Sigmoid colon (tissue), 7 donors: ENCODE data around the gene OXLD1. TPM values are rescaled to one million over a fixed set of nuclear protein-coding genes. Genes with fewer than 3 reads are reported as not detected.
"Not testable (repeated sequence)": the region's sequence is repeated elsewhere in the genome, so short reads cannot be mapped to it uniquely, and the experiment has no call there.

ENCODE experiments used
- DNase-seq: peaks from one replicate; pipeline ENCODE4 v3.0.0-alpha.2; 2019
- H3K27ac ChIP-seq, 4 donors: fragments of 200-600 bp; sonication (generic); one replicate each; pipeline ENCODE4 v1.5.1; 2016 to 2019; ENCODE audit warnings: mild to moderate bottlenecking in 1 of 4
- H3K27me3 ChIP-seq, 3 donors: fragments of 200-600 bp; sonication (generic); one replicate each; pipeline ENCODE4 v1.5.1; 2019; ENCODE audit warnings: mild to moderate bottlenecking in 1 of 3
- H3K36me3 ChIP-seq, 4 donors: fragments of 200-600 bp; sonication (generic); one replicate each; pipeline ENCODE4 v1.5.1; 2016 to 2019
- H3K4me1 ChIP-seq, 4 donors: fragments of 200-600 bp; sonication (generic); one replicate each; pipeline ENCODE4 v1.5.1; 2017 to 2019
- H3K4me3 ChIP-seq, 4 donors: fragments of 200-600 bp; sonication (generic); one replicate each; pipeline ENCODE4 v1.5.1; 2017 to 2019; ENCODE audit warnings: mild to moderate bottlenecking in 2 of 4, moderate library complexity in 1 of 4
- H3K9me3 ChIP-seq, 4 donors: fragments of 200-600 bp in 3 of 4; sonication (generic) in 3 of 4; one replicate each; pipeline versions ENCODE4 v1.5.1 to v1.6.1; 2013 to 2019
- CTCF ChIP-seq, 4 experiments: fragments of 450-650 bp in 3 of 4; fragments of 200-600 bp in 1 of 4; IDR thresholded peaks; one replicate each; pipeline ENCODE4 v1.5.1; 2016 to 2019; ENCODE audit warnings: antibody characterized with exemption in 4 of 4, mild to moderate bottlenecking in 3 of 4, moderate library complexity in 2 of 4
- EP300 ChIP-seq, 4 donors: sonication (generic); formaldehyde crosslinking; IDR thresholded peaks; one replicate each; pipeline ENCODE4 v1.6.1; 2017; ENCODE audit warnings: antibody characterized with exemption in 4 of 4
- POLR2A ChIP-seq, 2 donors: fragments of 450-650 bp; IDR thresholded peaks; one replicate each; pipeline ENCODE4 v1.6.1; 2016; ENCODE audit warnings: antibody characterized with exemption in 2 of 2, mild to moderate bottlenecking in 2 of 2, moderate library complexity in 2 of 2
- POLR2AphosphoS5 ChIP-seq, 4 donors: sonication (generic); formaldehyde crosslinking; IDR thresholded peaks; one replicate each; pipeline ENCODE4 v1.6.1; 2017; ENCODE audit warnings: antibody characterized with exemption in 4 of 4
- WGBS, 2 donors: extraction: QIAGEN DNeasy Blood & Tissue Kit; methylation state at CpG; one replicate each; pipeline ENCODE4 v1.1.7; 2013; 5-methylcytosine and 5-hydroxymethylcytosine counted together
- intact Hi-C: fragments of 100-400 bp; cut with DNase I; formaldehyde crosslinking; loops from one replicate; pipeline ENCODE4 v1.15.1; 2023
- polyA plus RNA-seq, 3 donors: library from polyadenylated mRNA; stranded (reverse); fragments of 200-250 nt; gene quantifications; one replicate each; pipeline ENCODE4 v1.2.3, GENCODE V29; 2013
- total RNA-seq, 4 donors: library from RNA; depleted of rRNA; stranded (reverse); fragments of >200 nt; gene quantifications; one replicate each; pipeline ENCODE4 v1.1.0, GENCODE V29; 2016
- donor health status: healthy with polysubstance abuse.
- donor health status: Bipolar disorder and iron deficiency.
- donor health status: healthy.

OXLD1 gene
- total and polyA plus RNA-seq, 7 donors = 14.4 to 57.5 (median 36.2) TPM

DNA sequence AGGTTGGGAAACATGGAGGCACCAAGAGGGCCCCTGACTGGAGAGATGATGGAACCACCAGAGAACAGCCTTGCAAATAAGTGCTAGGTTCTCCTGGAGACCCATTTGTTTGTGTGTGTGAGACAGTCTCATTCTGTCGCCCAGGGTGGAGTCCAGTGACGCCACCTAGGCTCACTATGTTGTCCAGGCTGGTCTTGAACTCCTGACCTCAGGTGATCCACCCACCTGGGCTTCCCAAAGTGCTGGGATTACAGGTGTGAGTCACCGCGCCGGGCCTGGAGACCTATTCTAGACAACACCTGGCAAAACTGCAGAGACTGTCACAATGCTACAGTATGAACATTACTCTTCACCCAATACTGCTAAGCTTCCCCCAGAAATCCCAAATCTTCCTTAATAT is 31.0 kb downstream of the OXLD1 start:
- intact Hi-C loops = loop anchor here (5.0 kb wide), 1 partner anchor 47 kb away; the partner anchor contains the start of genes ARL16 and HGS
- H3K27ac ChIP-seq = peak overlapping the region in 2 of 4 donors; percentile 86 to 92
- H3K4me3 ChIP-seq = peak overlapping the region in 1 of 4 donors; percentile 77
- no peak for TF ChIP-seq POLR2AphosphoS5 (IDR thresholded peaks at IDR 0.05)
- no peak for TF ChIP-seq POLR2A (IDR thresholded peaks at IDR 0.05)
- no peak for TF ChIP-seq EP300 (IDR thresholded peaks at IDR 0.05)
- TF ChIP-seq CTCF (IDR thresholded peaks at IDR 0.05) = no peak
- WGBS, 2 donors = 74 to 90% methylated on average over 5 of the region's 5 CpGs
- no peak for DNase-seq
- H3K9me3 ChIP-seq = no peaks in the 10 kb centered on the region
- peaks cover 3 to 34% (median 31%) of the 10 kb centered on the region in 4 donors for H3K4me1 ChIP-seq
- no peaks in the 10 kb centered on the region for H3K36me3 ChIP-seq
- no peaks in the 10 kb centered on the region for H3K27me3 ChIP-seq

DNA sequence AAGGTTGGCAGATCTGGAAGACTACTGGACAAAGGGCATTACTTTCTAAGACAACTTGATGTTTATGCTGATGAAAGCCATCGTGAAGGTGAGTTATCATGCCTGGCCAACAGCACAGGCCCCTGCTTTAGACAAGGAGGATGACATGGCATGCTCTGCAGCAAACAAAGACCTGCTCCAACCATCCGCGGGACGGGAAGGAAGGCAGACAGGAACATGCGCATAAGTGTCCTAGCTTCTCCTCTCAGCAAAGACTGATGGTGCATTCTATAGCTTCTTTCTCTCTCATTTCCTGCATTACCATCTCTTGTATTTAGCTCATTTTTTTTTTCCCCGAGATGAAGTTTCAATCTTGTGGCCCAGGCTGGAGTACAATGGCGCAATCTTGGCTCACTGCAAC is 34.9 kb downstream of the OXLD1 start:
- no peak for DNase-seq
- Histone ChIP-seq H3K27ac (no peak overlapping the region), H3K4me3 (no peak overlapping the region), H3K4me1 (peaks cover 0 to 29% (median 28%) of the 10 kb centered on the region in 4 donors), H3K9me3 (no peaks in the 10 kb centered on the region), H3K36me3 (peaks cover 10 to 33% (median 25%) of the 10 kb centered on the region in 4 donors), H3K27me3 (no peaks in the 10 kb centered on the region)
- intact Hi-C loops = no loop called here
- TF ChIP-seq POLR2AphosphoS5 (IDR thresholded peaks at IDR 0.05) (no peak), CTCF (IDR thresholded peaks at IDR 0.05) (no peak), POLR2A (IDR thresholded peaks at IDR 0.05) (no peak), EP300 (IDR thresholded peaks at IDR 0.05) (no peak)
- WGBS, 2 donors = 74 to 80% methylated on average over 7 of the region's 7 CpGs

DNA sequence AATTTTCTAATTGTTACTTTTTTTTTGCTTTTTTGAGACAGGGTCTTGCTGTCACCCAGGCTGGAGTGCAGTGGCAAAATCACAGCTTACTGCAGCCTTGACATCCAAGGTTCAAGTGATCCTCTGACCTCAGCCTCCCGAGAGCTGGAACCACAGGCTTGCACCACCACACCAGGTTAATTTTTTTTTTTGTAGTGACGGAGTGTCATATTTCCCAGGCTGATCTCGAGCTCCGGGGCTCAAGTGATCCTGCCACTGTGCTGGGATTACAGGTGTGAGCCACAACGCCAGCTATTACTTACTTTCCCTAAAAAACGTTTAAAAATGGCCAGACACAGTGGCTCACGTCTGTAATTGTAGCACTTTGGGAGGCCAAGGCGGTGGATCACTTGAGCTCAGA is 36.1 kb downstream of the OXLD1 start:
- no peaks in the 10 kb centered on the region for H3K9me3 ChIP-seq
- H3K27ac ChIP-seq = no peak overlapping the region
- no peaks in the 10 kb centered on the region for H3K27me3 ChIP-seq
- no peak overlapping the region for H3K4me3 ChIP-seq
- WGBS, 2 donors = 88 to 89% methylated on average over 8 of the region's 8 CpGs
- intact Hi-C loops = no loop called here
- H3K4me1 ChIP-seq = peaks cover 0 to 20% (median 17%) of the 10 kb centered on the region in 4 donors
- no peak for DNase-seq
- TF ChIP-seq CTCF (IDR thresholded peaks at IDR 0.05) (no peak), POLR2AphosphoS5 (IDR thresholded peaks at IDR 0.05) (no peak), EP300 (IDR thresholded peaks at IDR 0.05) (no peak), POLR2A (IDR thresholded peaks at IDR 0.05) (no peak)
- peaks cover 22 to 45% (median 35%) of the 10 kb centered on the region in 4 donors for H3K36me3 ChIP-seq

GRCh38 chr17:81621494-81622130 is 44.8 kb downstream of the OXLD1 start:
- Histone ChIP-seq H3K27ac (no peak overlapping the region), H3K4me3 (no peak overlapping the region), H3K9me3 (no peaks in the 10 kb centered on the region), H3K36me3 (peaks cover 28 to 82% (median 50%) of the 10 kb centered on the region in 4 donors), H3K27me3 (no peaks in the 10 kb centered on the region), H3K4me1 (no peaks in the 10 kb centered on the region)
- DNase-seq = no peak
- TF ChIP-seq EP300 (IDR thresholded peaks at IDR 0.05) (no peak), POLR2A (IDR thresholded peaks at IDR 0.05) (no peak), POLR2AphosphoS5 (IDR thresholded peaks at IDR 0.05) (no peak), CTCF (IDR thresholded peaks at IDR 0.05) (no peak)
- 85 to 89% methylated on average over 11 of the region's 11 CpGs for WGBS, 2 donors
- intact Hi-C loops = no loop called here

DNA sequence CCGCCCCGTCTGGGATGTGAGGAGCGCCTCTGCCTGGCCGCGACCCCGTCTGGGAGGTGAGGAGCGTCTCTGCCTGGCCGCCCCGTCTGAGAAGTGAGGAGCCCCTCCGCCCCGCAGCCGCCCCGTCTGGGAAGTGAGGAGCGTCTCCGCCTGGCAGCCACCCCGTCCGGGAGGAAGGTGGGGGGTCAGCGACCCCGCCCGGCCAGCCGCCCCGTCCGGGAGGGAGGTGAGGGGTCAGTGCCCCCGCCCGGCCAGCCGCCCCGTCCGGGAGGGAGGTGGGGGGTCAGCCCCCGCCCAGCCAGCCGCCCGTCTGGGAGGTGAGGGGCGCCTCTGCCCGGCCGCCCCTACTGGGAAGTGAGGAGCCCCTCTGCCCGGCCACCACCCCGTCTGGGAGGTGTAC is 48.1 kb downstream of the OXLD1 start:
- peaks cover 0 to 17% (median 10%) of the 10 kb centered on the region in 4 donors for H3K4me1 ChIP-seq
- H3K4me3 ChIP-seq, intact Hi-C loops, DNase-seq, H3K9me3 ChIP-seq, H3K27me3 ChIP-seq, H3K27ac ChIP-seq: not testable (repeated sequence)
- H3K36me3 ChIP-seq = peaks cover 5 to 69% (median 27%) of the 10 kb centered on the region in 4 donors
- WGBS, 2 donors = 93 to 99% methylated on average over 29 to 34 of the region's 36 CpGs
